OCI-LY7 (cell line): Measurements from ENCODE around the gene ZNF771.

Source experiments
- CTCF ChIP-seq: fragments of 200-600 bp; sonication (generic); conservative IDR thresholded peaks from 2 replicates; pipeline ENCODE4 v1.5.1; 2014; ENCODE audit warnings: mild to moderate bottlenecking, antibody characterized with exemption, low read length, moderate library complexity, mixed read lengths
- EZH2phosphoT487 ChIP-seq: fragments of 200-600 bp; sonication (generic); IDR thresholded peaks from 2 replicates; pipeline ENCODE4 v1.6.1; 2018; ENCODE audit warnings: low read depth, borderline replicate concordance, mild to moderate bottlenecking, mixed run types, antibody characterized with exemption, low read length, moderate library complexity, mixed read lengths

GRCh38 chr16:30372038-30372712 is 35.2 kb upstream of the ZNF771 start:
- TF ChIP-seq EZH2phosphoT487 (no peak), CTCF (no peak)
